Measurements from ENCODE around the gene MCF2L.

The MCF2L gene

GRCh38 chr13:113041896-113042295 lies 72.9 kb downstream of the MCF2L start:
- TF ChIP-seq REST (IDR thresholded peaks at IDR 0.05; ENCODE audit: insufficient replicate concordance, low read depth) (no peak), POLR2AphosphoS5 (IDR thresholded peaks at IDR 0.05; ENCODE audit: low read depth) (no peak), CTCF (IDR thresholded peaks at IDR 0.05; ENCODE audit: insufficient read depth, low read length) (no peak), SPI1 (IDR thresholded peaks at IDR 0.05; ENCODE audit: borderline replicate concordance, low read depth) (no peak), GABPA (IDR thresholded peaks at IDR 0.05; ENCODE audit: low read depth) (no peak)
- no peak overlapping the region for H3K27ac ChIP-seq (replicated peaks)
- no peak for DNase-seq (ENCODE audit: low read depth in 1 of 2, low spot score in 1 of 2)
- peaks cover 11% of the 10 kb centered on the region for H3K27me3 ChIP-seq (ENCODE audit: insufficient read depth, poor library complexity, severe bottlenecking)
- H3K4me3 ChIP-seq (replicated peaks; ENCODE audit: insufficient read depth, low read length) = no peak overlapping the region

- Histone ChIP-seq H3K27me3 (ENCODE audit: insufficient read depth, poor library complexity, severe bottlenecking) (peaks cover 11% of the 10 kb centered on the region), H3K4me3 (replicated peaks; ENCODE audit: insufficient read depth, low read length) (no peak overlapping the region), H3K27ac (replicated peaks) (no peak overlapping the region)
- TF ChIP-seq POLR2AphosphoS5 (IDR thresholded peaks at IDR 0.05; ENCODE audit: low read depth) (no peak), GABPA (IDR thresholded peaks at IDR 0.05; ENCODE audit: low read depth) (no peak), CTCF (IDR thresholded peaks at IDR 0.05; ENCODE audit: insufficient read depth, low read length) (no peak), REST (IDR thresholded peaks at IDR 0.05; ENCODE audit: insufficient replicate concordance, low read depth) (no peak), SPI1 (IDR thresholded peaks at IDR 0.05; ENCODE audit: borderline replicate concordance, low read depth) (no peak)
- DNase-seq (ENCODE audit: low read depth in 1 of 2, low spot score in 1 of 2) = no peak
Measured at GRCh38 chr13:113042456-113042855, 73.4 kb downstream of the MCF2L start.

GRCh38 chr13:113043001-113043630 lies 74.1 kb downstream of the MCF2L start:
- TF ChIP-seq SPI1 (IDR thresholded peaks at IDR 0.05; ENCODE audit: borderline replicate concordance, low read depth) (no peak), CTCF (IDR thresholded peaks at IDR 0.05; ENCODE audit: insufficient read depth, low read length) (no peak), GABPA (IDR thresholded peaks at IDR 0.05; ENCODE audit: low read depth) (no peak), REST (IDR thresholded peaks at IDR 0.05; ENCODE audit: insufficient replicate concordance, low read depth) (no peak), POLR2AphosphoS5 (IDR thresholded peaks at IDR 0.05; ENCODE audit: low read depth) (no peak)
- peaks cover 13% of the 10 kb centered on the region for H3K27me3 ChIP-seq (ENCODE audit: insufficient read depth, poor library complexity, severe bottlenecking)
- no peak for DNase-seq (ENCODE audit: low read depth in 1 of 2, low spot score in 1 of 2)

More at GRCh38 chr13:113043001-113043630, 74.1 kb downstream of the MCF2L start:
- Histone ChIP-seq H3K4me3 (replicated peaks; ENCODE audit: insufficient read depth, low read length) (no peak overlapping the region), H3K27ac (replicated peaks) (no peak overlapping the region)

Measured in HL-60 (cell line).